HG02981 (cell line): ENCODE measurements around the gene ZNF236.

Source experiments
- ATAC-seq: cut with Tn5 transposase; IDR thresholded peaks from one replicate; pipeline ENCODE4 v1.9.1; 2021; ENCODE audit warnings: mild to moderate bottlenecking, moderate library complexity; ENCODE audit not compliant: unreplicated experiment

The ZNF236 gene

GRCh38 chr18:76897257-76897656 lies 74.9 kb downstream of the ZNF236 start:
- no peak for ATAC-seq

DNA sequence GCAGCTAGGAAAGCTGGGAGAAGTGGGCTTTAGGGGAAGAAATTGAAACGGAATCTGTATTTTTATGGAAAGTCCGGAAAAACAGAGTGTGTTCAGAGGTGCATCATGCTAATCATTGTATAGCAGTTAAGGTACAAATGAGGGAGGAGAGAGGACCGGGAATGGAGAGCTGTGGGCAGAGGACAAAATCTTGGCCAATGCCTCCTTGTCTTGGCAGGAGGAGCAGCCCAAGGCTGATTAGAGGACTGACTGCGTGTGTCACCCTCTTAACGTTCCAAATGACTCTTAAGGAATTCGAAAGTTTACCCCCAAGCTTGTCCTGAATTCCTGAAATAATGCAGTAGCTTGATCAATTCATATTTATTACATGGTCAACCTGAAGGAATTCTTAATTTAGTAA lies 81.0 kb downstream of the ZNF236 start:
- ATAC-seq = no peak

GRCh38 chr18:76905821-76906220 lies 83.5 kb downstream of the ZNF236 start:
- ATAC-seq = no peak

- no peak for ATAC-seq
Measured at GRCh38 chr18:76908277-76908676, 85.9 kb downstream of the ZNF236 start.

GRCh38 chr18:76909439-76909838 lies 87.1 kb downstream of the ZNF236 start:
- ATAC-seq = no peak

DNA sequence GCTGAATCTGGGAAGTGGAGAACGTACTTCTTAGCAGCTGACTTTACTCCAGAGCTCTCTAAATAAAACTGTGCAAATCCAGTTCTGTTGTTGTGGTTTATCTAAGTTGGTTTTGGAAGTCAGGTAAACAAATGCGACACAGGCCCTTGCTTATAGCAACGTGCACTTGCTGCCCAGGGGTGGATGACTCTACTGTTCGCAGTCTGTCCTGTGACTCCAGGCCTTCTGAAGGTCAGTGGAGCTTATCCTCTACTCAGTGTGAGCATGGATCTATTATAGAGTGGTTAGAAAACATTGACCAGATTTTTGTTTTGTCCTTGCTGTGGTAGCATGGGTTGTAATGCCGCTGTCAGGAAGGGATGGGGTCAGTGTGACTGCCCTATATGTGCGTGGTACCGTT lies 89.1 kb downstream of the ZNF236 start:
- ATAC-seq = no peak

GRCh38 chr18:76913583-76913982 lies 91.2 kb downstream of the ZNF236 start:
- ATAC-seq = no peak

DNA sequence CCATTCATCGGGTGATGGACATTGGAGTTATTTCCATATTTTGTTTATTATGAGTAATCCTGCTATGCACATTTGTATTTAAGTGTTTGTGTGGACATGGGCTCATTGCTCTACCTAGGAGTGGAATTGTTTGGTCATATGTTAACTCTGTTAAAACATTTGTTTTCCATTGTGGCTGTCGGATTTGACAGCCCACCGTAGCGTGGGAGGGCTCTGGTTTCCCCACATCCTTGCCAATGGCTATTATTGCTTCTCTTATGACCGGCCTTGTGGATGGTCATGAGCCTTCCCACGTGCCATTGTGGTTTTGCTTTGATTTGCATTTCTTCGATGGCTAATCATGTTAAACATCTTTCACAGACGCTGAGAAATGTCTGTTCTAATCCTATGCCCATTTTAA lies 92.0 kb downstream of the ZNF236 start:
- ATAC-seq = no peak

DNA sequence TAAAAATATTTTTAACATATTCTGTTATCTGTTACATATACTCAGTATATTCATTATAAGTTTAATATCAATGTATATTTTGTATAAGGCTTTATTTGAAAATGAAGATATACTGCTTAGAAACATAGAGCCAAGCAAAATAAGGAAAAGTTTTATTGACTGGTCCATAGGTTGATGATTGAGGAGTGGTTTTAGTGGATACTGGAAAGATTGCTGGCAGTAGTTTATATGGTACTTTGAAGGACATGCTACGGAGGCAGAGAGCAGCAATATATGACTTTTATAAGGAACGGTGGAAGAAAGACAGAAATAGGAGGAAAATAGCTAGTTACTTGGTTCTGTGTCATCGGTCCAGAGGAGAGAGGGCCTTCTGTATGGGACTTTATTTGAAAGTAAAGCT lies 92.4 kb downstream of the ZNF236 start:
- ATAC-seq = no peak

- ATAC-seq = no peak
Measured at GRCh38 chr18:76915456-76915855, 93.1 kb downstream of the ZNF236 start.

GRCh38 chr18:76920974-76921373 lies 98.6 kb downstream of the ZNF236 start:
- no peak for ATAC-seq

DNA sequence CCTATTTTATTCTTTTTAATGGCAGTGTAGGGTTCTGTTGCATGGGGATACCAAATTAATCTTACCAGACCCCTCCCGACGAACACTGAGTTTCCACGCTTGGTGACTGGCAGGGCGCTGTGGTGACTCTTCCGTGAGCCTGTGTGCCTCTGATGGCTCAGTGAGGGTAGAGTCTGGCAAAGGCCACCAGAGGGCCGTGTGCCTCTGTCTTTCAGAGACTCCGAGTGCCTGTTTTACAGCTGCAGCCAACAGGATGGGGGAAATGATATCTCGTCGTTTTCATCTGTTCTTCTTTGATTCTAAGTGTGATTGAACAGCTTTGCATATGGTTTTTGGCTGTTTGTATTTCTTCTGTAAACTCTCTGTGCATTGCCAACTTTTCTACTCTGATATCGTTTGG lies 99.8 kb downstream of the ZNF236 start:
- ATAC-seq = peak; percentile 100

DNA sequence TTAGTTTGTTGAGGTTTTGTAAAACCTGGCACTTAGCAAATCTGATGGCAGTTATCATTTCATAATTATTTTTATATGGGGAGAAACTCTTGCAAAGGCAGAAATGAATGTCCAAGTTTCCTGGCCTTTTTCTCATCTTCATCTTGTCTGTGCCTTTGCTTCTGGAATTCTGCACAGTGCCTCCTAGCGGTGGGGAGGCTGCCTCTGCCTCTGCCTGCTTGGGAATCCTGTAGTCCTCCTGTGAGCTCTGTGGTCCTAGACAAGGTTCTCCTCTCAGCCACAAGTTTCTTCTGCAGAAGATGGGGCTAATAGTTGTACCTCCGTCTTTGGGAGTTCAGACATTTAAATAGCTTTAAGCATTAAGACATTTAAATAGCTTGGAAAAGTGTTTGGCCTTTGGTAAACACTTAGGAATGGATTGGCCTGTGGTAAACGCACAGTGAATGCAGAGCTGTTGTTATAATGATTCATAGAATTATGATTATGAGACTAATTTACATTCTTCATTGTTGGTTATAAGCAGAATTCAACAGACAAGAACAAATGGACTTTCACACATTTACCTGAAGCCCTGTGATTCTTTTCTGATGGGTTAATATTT lies 101.2 kb downstream of the ZNF236 start:
- ATAC-seq = no peak

GRCh38 chr18:76925501-76925900 lies 103.1 kb downstream of the ZNF236 start:
- no peak for ATAC-seq

- ATAC-seq = no peak
Measured at GRCh38 chr18:76927223-76927725, 104.9 kb downstream of the ZNF236 start.

- ATAC-seq = peak; percentile 45
Measured at GRCh38 chr18:76928179-76928868, 106.0 kb downstream of the ZNF236 start.

GRCh38 chr18:76931171-76931570 lies 108.8 kb downstream of the ZNF236 start:
- no peak for ATAC-seq

- ATAC-seq = no peak
Measured at GRCh38 chr18:76932026-76932819, 109.9 kb downstream of the ZNF236 start.

GRCh38 chr18:76935722-76936337 lies 113.5 kb downstream of the ZNF236 start:
- ATAC-seq = no peak

- ATAC-seq = no peak
Measured at GRCh38 chr18:76936877-76937276, 114.5 kb downstream of the ZNF236 start.

- no peak for ATAC-seq
Measured at GRCh38 chr18:76937597-76937996, 115.2 kb downstream of the ZNF236 start.
